Vagina (tissue), 2 donors: Measurements from ENCODE around the gene TAGAP.

ENCODE experiments used
- POLR2A ChIP-seq, 2 donors: fragments of 450-650 bp; IDR thresholded peaks; one replicate each; pipeline ENCODE4 v1.6.1; 2017; ENCODE audit warnings: antibody characterized with exemption in 2 of 2, mild to moderate bottlenecking in 2 of 2, moderate library complexity in 2 of 2
- POLR2AphosphoS5 ChIP-seq, 2 donors: sonication (generic); formaldehyde crosslinking; IDR thresholded peaks; one replicate each; pipeline ENCODE4 v1.9.0; 2017; ENCODE audit warnings: antibody characterized with exemption in 2 of 2, mild to moderate bottlenecking in 2 of 2, low read depth in 1 of 2; ENCODE audit not compliant: insufficient read depth in 1 of 2

DNA sequence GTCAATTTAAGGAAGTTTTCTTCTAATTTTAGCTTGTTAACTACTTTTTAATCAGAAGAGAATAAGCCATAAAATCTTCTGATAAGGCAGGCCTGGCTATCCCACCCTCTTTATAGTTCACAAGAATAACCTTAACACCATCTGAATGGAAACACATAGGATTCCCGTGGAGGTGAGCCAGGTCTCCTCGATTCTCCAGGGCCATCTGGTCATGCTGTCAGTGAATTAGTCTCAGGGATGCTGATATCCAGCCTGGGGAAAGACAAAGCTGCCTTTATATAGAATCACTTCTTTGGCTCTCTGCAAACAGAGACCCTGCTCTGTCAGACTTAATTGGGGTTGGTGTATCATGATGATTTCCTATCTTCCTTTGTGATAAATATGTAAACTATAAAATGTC lies 30.1 kb upstream of the TAGAP start:
- no peak for TF ChIP-seq POLR2A (IDR thresholded peaks at IDR 0.05)
- no peak for TF ChIP-seq POLR2AphosphoS5 (IDR thresholded peaks at IDR 0.05; ENCODE audit: insufficient read depth in 1 of 2, low read depth in 1 of 2)
